HepG2 (cell line): ENCODE data around the gene AQP7. TPM values are rescaled to one million over a fixed set of nuclear protein-coding genes. Genes with fewer than 3 reads are reported as not detected.

Experiments
- BCLAF1 ChIP-seq: fragments of 450-650 bp; IDR thresholded peaks from 2 replicates; pipeline ENCODE4 v1.6.1; 2017; ENCODE audit warnings: mild to moderate bottlenecking
- CAMTA2 ChIP-seq: sonication (generic); formaldehyde crosslinking; IDR thresholded peaks from 2 replicates; pipeline ENCODE4 v1.4.0; 2020; ENCODE audit warnings: mild to moderate bottlenecking, missing genetic modification reagents, borderline replicate concordance
- EP300 ChIP-seq, 3 experiments: sonication (generic) in 1 of 3; formaldehyde crosslinking in 1 of 3; IDR thresholded peaks; 2 replicates each; pipeline versions ENCODE4 v1.5.1 to v1.6.1; 2011 to 2020; ENCODE audit warnings: low read depth in 2 of 3, low read length in 2 of 3, borderline replicate concordance in 1 of 3, improper control_type of control experiment in 1 of 3, mild to moderate bottlenecking in 1 of 3, missing genetic modification reagents in 1 of 3, moderate library complexity in 1 of 3
- GPN1 ChIP-seq: sonication (generic); formaldehyde crosslinking; IDR thresholded peaks from 2 replicates; pipeline ENCODE4 v1.5.1; 2020; ENCODE audit warnings: missing genetic modification reagents, borderline replicate concordance
- HIVEP1 ChIP-seq: sonication (generic); formaldehyde crosslinking; IDR thresholded peaks from 2 replicates; pipeline ENCODE4 v1.4.0; 2020; ENCODE audit warnings: mild to moderate bottlenecking, missing genetic modification reagents
- HNRNPH1 ChIP-seq: fragments of 200-400 bp; formaldehyde crosslinking; optimal IDR thresholded peaks from 2 replicates; pipeline ENCODE3; 2017; ENCODE audit warnings: mild to moderate bottlenecking, low read depth, low read length
- KMT2A ChIP-seq: sonication (generic); formaldehyde crosslinking; IDR thresholded peaks from 2 replicates; pipeline ENCODE4 v1.4.0; 2020; ENCODE audit warnings: missing genetic modification reagents
- MAFF ChIP-seq: IDR thresholded peaks from 2 replicates; pipeline ENCODE4 v1.6.1; 2011; ENCODE audit warnings: low read depth, low read length, improper control_type of control experiment
- RBFOX2 ChIP-seq: fragments of 200-400 bp; formaldehyde crosslinking; IDR thresholded peaks from 2 replicates; pipeline ENCODE4 v1.6.1; 2017; ENCODE audit warnings: low read depth, mild to moderate bottlenecking, low read length
- RFX5 ChIP-seq: IDR thresholded peaks from 2 replicates; pipeline ENCODE4 v1.6.1; 2011; ENCODE audit warnings: low read depth, low read length, improper control_type of control experiment
- SAFB2 ChIP-seq: sonication (generic); formaldehyde crosslinking; IDR thresholded peaks from 2 replicates; pipeline ENCODE4 v1.5.1; 2020; ENCODE audit warnings: missing genetic modification reagents, low read depth, mild to moderate bottlenecking, borderline replicate concordance
- SCMH1 ChIP-seq: sonication (generic); formaldehyde crosslinking; IDR thresholded peaks from 2 replicates; pipeline ENCODE4 v1.9.0; 2021; ENCODE audit warnings: missing genetic modification reagents, mild to moderate bottlenecking, borderline replicate concordance
- TAF1 ChIP-seq: sonication (generic); formaldehyde crosslinking; IDR thresholded peaks from 2 replicates; pipeline ENCODE4 v1.4.0; 2020; ENCODE audit warnings: missing genetic modification reagents
- TFAP4 ChIP-seq: sonication (generic); IDR thresholded peaks from 2 replicates; pipeline ENCODE4 v1.6.1; 2016; ENCODE audit warnings: low read depth, borderline replicate concordance
- TFDP2 ChIP-seq: sonication (generic); formaldehyde crosslinking; IDR thresholded peaks from 2 replicates; pipeline ENCODE4 v1.4.0; 2020; ENCODE audit warnings: missing genetic modification reagents
- THRA ChIP-seq: sonication (generic); formaldehyde crosslinking; IDR thresholded peaks from 2 replicates; pipeline ENCODE4 v1.4.0; 2020; ENCODE audit warnings: missing genetic modification reagents, borderline replicate concordance
- ZBTB21 ChIP-seq: sonication (generic); formaldehyde crosslinking; IDR thresholded peaks from 2 replicates; pipeline ENCODE4 v1.4.0; 2020; ENCODE audit warnings: missing genetic modification reagents
- ZBTB8A ChIP-seq: sonication (generic); formaldehyde crosslinking; IDR thresholded peaks from 2 replicates; pipeline ENCODE4 v1.4.0; 2020; ENCODE audit warnings: mild to moderate bottlenecking, low read depth, missing genetic modification reagents, borderline replicate concordance
- ZNF501 ChIP-seq: sonication (generic); formaldehyde crosslinking; IDR thresholded peaks from 2 replicates; pipeline ENCODE4 v1.5.1; 2020; ENCODE audit warnings: mild to moderate bottlenecking, moderate library complexity, missing genetic modification reagents
- polyA plus RNA-seq, 8 experiments: library from polyadenylated mRNA; depleted of rRNA in 3 of 8; stranded (reverse) in 7 of 8; unstranded in 1 of 8; fragments of >200 nt; fragmentation: Illumina TruSeq in 4 of 8; extraction: Trizol in 4 of 8; gene quantifications; 2 replicates each; pipeline versions ENCODE4 v1.2.1 to v1.2.3, GENCODE V29; 2011 to 2016; ENCODE audit warnings: low read depth in 4 of 8, missing spikeins in 1 of 8, mixed read lengths in 1 of 8; ENCODE audit not compliant: insufficient read depth in 1 of 8
- total RNA-seq, 5 experiments: library from RNA; depleted of rRNA; stranded (reverse); fragments of >200 nt; fragmentation: Illumina TruSeq; extraction: Trizol; gene quantifications; 2 replicates each; pipeline ENCODE4 v1.2.3, GENCODE V29; 2016; ENCODE audit warnings: low read depth in 1 of 5

The AQP7 gene
- total and polyA plus RNA-seq, 2 of the 13 experiments (the other 11 are each of a cell fraction or from before 2014, with no cell fraction given), result 1.9 to 2.1 TPM

GRCh38 chr9:33446946-33447798 lies 44.8 kb upstream of the AQP7 start, which contains the start of gene AQP3 (continued):
- TF ChIP-seq THRA (CRISPR knock-in tag) (no peak), GPN1 (CRISPR knock-in tag) (no peak), HNRNPH1 (no peak), TFAP4 (peak; percentile 73; the same call in 1 of the 2 replicates), MAFF (no peak), ZBTB21 (CRISPR knock-in tag) (no peak), ZNF501 (CRISPR knock-in tag) (no peak), SCMH1 (CRISPR knock-in tag) (no peak), EP300 (IDR thresholded peaks at IDR 0.05; ENCODE audit: low read depth in 2 of 2, low read length in 2 of 2) (no peak), EP300 (CRISPR knock-in tag; IDR thresholded peaks at IDR 0.05; ENCODE audit: borderline replicate concordance) (no peak), BCLAF1 (no peak), HIVEP1 (CRISPR knock-in tag) (no peak), TAF1 (CRISPR knock-in tag) (no peak), SAFB2 (no peak), TFDP2 (no peak), ZBTB8A (CRISPR knock-in tag) (no peak), CAMTA2 (CRISPR knock-in tag) (no peak), KMT2A (CRISPR knock-in tag) (no peak), RFX5 (no peak), RBFOX2 (no peak)
